Neutrophil (primary cell): Measurements from ENCODE around the gene THSD4.

ENCODE experiments used
- H3K27ac ChIP-seq: fragments of 200-600 bp; sonication (generic); 2 replicates; pipeline ENCODE4 v1.5.1; 2016; ENCODE audit warnings: mild to moderate bottlenecking, moderate library complexity
- H3K27me3 ChIP-seq: fragments of 200-600 bp; sonication (generic); 2 replicates; pipeline ENCODE4 v1.6.0; 2016; ENCODE audit warnings: mild to moderate bottlenecking
- H3K36me3 ChIP-seq: fragments of 200-600 bp; sonication (generic); 2 replicates; pipeline ENCODE4 v1.5.1; 2017
- H3K4me1 ChIP-seq, 2 experiments: fragments of 200-600 bp in 1 of 2; sonication (generic) in 1 of 2; 1 replicate in 1 of 2; 2 replicates in 1 of 2; pipeline versions ENCODE4 v1.5.1 to v1.6.1; 2013 to 2016; ENCODE audit warnings: low read depth in 1 of 2, low read length in 1 of 2, mild to moderate bottlenecking in 1 of 2, moderate library complexity in 1 of 2; ENCODE audit not compliant: control insufficient read depth in 1 of 2, insufficient read depth in 1 of 2
- H3K4me3 ChIP-seq, 2 experiments: fragments of 200-600 bp in 1 of 2; sonication (generic) in 1 of 2; 1 replicate in 1 of 2; 2 replicates in 1 of 2; pipeline ENCODE4 v1.5.1; 2013 to 2016; ENCODE audit warnings: low read depth in 1 of 2, low read length in 1 of 2, mild to moderate bottlenecking in 1 of 2, moderate library complexity in 1 of 2
- H3K9me3 ChIP-seq: fragments of 200-600 bp; sonication (generic); 2 replicates; pipeline ENCODE4 v1.5.1; 2016
- CTCF ChIP-seq: fragments of 200-600 bp; sonication (generic); IDR thresholded peaks from 2 replicates; pipeline ENCODE4 v1.5.1; 2016; ENCODE audit warnings: antibody characterized with exemption

The THSD4 gene

GRCh38 chr15:71748293-71748718 is 633.0 kb downstream of the THSD4 start:
- Histone ChIP-seq H3K36me3 (no peaks in the 10 kb centered on the region), H3K27ac (no peak overlapping the region), H3K27me3 (peaks cover 18% of the 10 kb centered on the region), H3K4me1 (no peaks in the 10 kb centered on the region), H3K4me3 (no peak overlapping the region), H3K9me3 (no peaks in the 10 kb centered on the region)
- TF ChIP-seq CTCF: no peak

- Histone ChIP-seq H3K4me1 (no peaks in the 10 kb centered on the region), H3K9me3 (no peaks in the 10 kb centered on the region), H3K4me3 (no peak overlapping the region), H3K27me3 (peaks cover 12% of the 10 kb centered on the region), H3K36me3 (no peaks in the 10 kb centered on the region), H3K27ac (no peak overlapping the region)
- TF ChIP-seq CTCF: no peak
Measured at GRCh38 chr15:71749500-71749899, 634.2 kb downstream of the THSD4 start.

GRCh38 chr15:71752128-71752527 is 636.9 kb downstream of the THSD4 start:
- no peaks in the 10 kb centered on the region for H3K36me3 ChIP-seq
- H3K4me1 ChIP-seq: no peaks in the 10 kb centered on the region
- no peak overlapping the region for H3K4me3 ChIP-seq
- H3K27ac ChIP-seq: no peak overlapping the region
- no peak for TF ChIP-seq CTCF
- no peaks in the 10 kb centered on the region for H3K9me3 ChIP-seq
- H3K27me3 ChIP-seq: peaks cover 12% of the 10 kb centered on the region

GRCh38 chr15:71752604-71753289 is 637.5 kb downstream of the THSD4 start:
- H3K9me3 ChIP-seq: no peaks in the 10 kb centered on the region
- TF ChIP-seq CTCF: no peak
- H3K4me3 ChIP-seq: no peak overlapping the region
- no peaks in the 10 kb centered on the region for H3K4me1 ChIP-seq
- H3K36me3 ChIP-seq: no peaks in the 10 kb centered on the region
- H3K27ac ChIP-seq: no peak overlapping the region
- H3K27me3 ChIP-seq: peaks cover 12% of the 10 kb centered on the region

- H3K27me3 ChIP-seq: peaks cover 12% of the 10 kb centered on the region
- H3K9me3 ChIP-seq: no peaks in the 10 kb centered on the region
- no peaks in the 10 kb centered on the region for H3K4me1 ChIP-seq
- H3K27ac ChIP-seq: no peak overlapping the region
- no peak overlapping the region for H3K4me3 ChIP-seq
- TF ChIP-seq CTCF: no peak
- H3K36me3 ChIP-seq: no peaks in the 10 kb centered on the region
Measured at GRCh38 chr15:71753346-71753745, 638.1 kb downstream of the THSD4 start.
